Gastroesophageal sphincter (tissue), 3 donors: ENCODE results near the gene MCM10.

Experiments
- EP300 ChIP-seq: sonication (generic); formaldehyde crosslinking; IDR thresholded peaks from one replicate; pipeline ENCODE4 v1.6.1; 2017; ENCODE audit warnings: antibody characterized with exemption, mild to moderate bottlenecking
- POLR2A ChIP-seq, 2 donors: fragments of 450-650 bp; IDR thresholded peaks; one replicate each; pipeline ENCODE4 v1.6.1; 2017; ENCODE audit warnings: antibody characterized with exemption in 2 of 2, mild to moderate bottlenecking in 2 of 2, moderate library complexity in 1 of 2
- TF ChIP-seq, protein P1 (sequence below), 4 experiments: fragments of 200-600 bp in 2 of 4; fragments of 450-650 bp in 2 of 4; sonication (generic) in 1 of 4; IDR thresholded peaks; one replicate each; pipeline ENCODE4 v1.5.1; 2017 to 2019; ENCODE audit warnings: antibody characterized with exemption in 4 of 4, mild to moderate bottlenecking in 2 of 4, moderate library complexity in 2 of 4

DNA sequence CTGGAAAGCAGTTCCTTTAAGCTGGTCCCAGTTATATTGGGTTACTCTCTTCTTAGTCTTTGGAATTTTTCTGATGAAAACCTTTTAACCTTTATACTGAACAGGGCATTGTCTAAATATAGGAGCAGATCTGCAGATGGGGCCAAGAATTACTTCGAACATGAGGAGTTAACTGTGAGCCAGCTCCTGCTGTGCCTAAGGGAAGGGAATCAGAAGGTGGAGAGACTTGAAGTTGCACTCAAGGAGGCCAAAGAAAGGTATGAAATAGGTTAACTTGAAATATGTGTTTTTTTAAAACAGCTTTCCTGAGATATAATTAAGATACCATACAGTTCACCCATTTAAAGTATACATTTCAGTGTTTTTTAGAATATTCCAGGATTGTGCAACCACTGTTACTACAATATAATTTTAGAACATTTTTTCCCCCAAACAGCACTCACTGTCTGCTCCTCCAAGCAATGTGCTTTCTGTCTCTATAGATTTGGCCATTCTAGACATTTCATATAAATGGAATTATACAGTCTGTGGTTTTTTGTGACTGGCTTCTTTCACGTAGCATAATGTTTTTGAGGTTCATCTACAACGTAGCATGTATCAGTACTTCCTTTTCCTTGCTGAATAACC is 42.5 kb upstream of the MCM10 start:
- TF ChIP-seq, protein P1, sequence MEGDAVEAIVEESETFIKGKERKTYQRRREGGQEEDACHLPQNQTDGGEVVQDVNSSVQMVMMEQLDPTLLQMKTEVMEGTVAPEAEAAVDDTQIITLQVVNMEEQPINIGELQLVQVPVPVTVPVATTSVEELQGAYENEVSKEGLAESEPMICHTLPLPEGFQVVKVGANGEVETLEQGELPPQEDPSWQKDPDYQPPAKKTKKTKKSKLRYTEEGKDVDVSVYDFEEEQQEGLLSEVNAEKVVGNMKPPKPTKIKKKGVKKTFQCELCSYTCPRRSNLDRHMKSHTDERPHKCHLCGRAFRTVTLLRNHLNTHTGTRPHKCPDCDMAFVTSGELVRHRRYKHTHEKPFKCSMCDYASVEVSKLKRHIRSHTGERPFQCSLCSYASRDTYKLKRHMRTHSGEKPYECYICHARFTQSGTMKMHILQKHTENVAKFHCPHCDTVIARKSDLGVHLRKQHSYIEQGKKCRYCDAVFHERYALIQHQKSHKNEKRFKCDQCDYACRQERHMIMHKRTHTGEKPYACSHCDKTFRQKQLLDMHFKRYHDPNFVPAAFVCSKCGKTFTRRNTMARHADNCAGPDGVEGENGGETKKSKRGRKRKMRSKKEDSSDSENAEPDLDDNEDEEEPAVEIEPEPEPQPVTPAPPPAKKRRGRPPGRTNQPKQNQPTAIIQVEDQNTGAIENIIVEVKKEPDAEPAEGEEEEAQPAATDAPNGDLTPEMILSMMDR (IDR thresholded peaks at IDR 0.05), result no peak
- TF ChIP-seq POLR2A (IDR thresholded peaks at IDR 0.05) (no peak), EP300 (no peak)
